Psoas muscle (tissue), 8 donors: ENCODE data around the gene SCAPER. TPM values are rescaled to one million over a fixed set of nuclear protein-coding genes. Genes with fewer than 3 reads are reported as not detected.

ENCODE experiments used
- ATAC-seq, 4 donors: fragments of 200-7000 bp; cut with Tn5 transposase; one replicate each; pipeline ENCODE4 v1.9.1; 2020; ENCODE audit warnings: moderate library complexity in 3 of 4, mild to moderate bottlenecking in 2 of 4
- DNase-seq, 2 donors: peaks; one replicate each; pipeline ENCODE4 v3.0.0-alpha.2; 2020
- H3K27ac ChIP-seq: fragments of 200-600 bp; one replicate; pipeline ENCODE4 v1.8.0; 2022
- H3K27me3 ChIP-seq, 3 donors: fragments of 200-600 bp in 1 of 3; one replicate each; pipeline versions ENCODE4 v1.6.1 to v1.8.0; 2013 to 2022; ENCODE audit warnings: low read length in 2 of 3, mild to moderate bottlenecking in 2 of 3, moderate library complexity in 1 of 3; ENCODE audit not compliant: insufficient read depth in 3 of 3
- H3K36me3 ChIP-seq, 2 donors: fragments of 200-600 bp in 1 of 2; one replicate each; pipeline versions ENCODE4 v1.6.1 to v1.8.0; 2013 to 2022; ENCODE audit warnings: low read depth in 1 of 2, mild to moderate bottlenecking in 1 of 2, moderate library complexity in 1 of 2; ENCODE audit not compliant: insufficient read depth in 1 of 2
- H3K4me1 ChIP-seq: fragments of 200-600 bp; one replicate; pipeline ENCODE4 v1.8.0; 2022
- H3K4me3 ChIP-seq: fragments of 200-600 bp; one replicate; pipeline ENCODE4 v1.8.0; 2022; ENCODE audit warnings: mild to moderate bottlenecking
- H3K9me3 ChIP-seq: fragments of 200-600 bp; one replicate; pipeline ENCODE4 v1.8.0; 2022
- WGBS, 3 donors: extraction: QIAGEN DNeasy Blood & Tissue Kit; methylation state at CpG; one replicate each; pipeline versions ENCODE4 v1.1.6 to v1.1.7; 2013; 5-methylcytosine and 5-hydroxymethylcytosine counted together
- intact Hi-C, 2 donors: fragments of 100-400 bp; cut with DNase I; formaldehyde crosslinking; loops; one replicate each; pipeline versions ENCODE4 v1.11.0 to v1.14.2; 2022
- polyA plus RNA-seq, 3 donors: library from polyadenylated mRNA; stranded (reverse); fragments of 200-250 nt; gene quantifications; one replicate each; pipeline ENCODE4 v1.2.3, GENCODE V29; 2013
- total RNA-seq, 4 donors: library from RNA; stranded (reverse); fragmentation: NEBNext Ultra II Directional in 2 of 4; extraction: Animal tissue kit (Norgen Biotek cat#: 25700) in 2 of 4; gene quantifications; one replicate each; pipeline versions ENCODE4 v1.2.1 to v1.2.4, GENCODE V29; 2021 to 2023
- TF ChIP-seq, protein P1 (sequence below): fragments of 200-600 bp; IDR thresholded peaks from one replicate; pipeline ENCODE4 v1.8.0; 2022; ENCODE audit warnings: antibody characterized with exemption
- donor health status: healthy with polysubstance abuse.
- donor health status: DM: no; HTN: no; CAD: no; lungs with moderate emphysema.
- donor health status: Bipolar disorder and iron deficiency.
- donor health status: healthy.
- donor health status: DM: yes; HTN: yes; CAD: no.
- donor health status: DM: no; HTN: no; CAD: no.
- donor health status: DM: no; HTN: no; CAD: no.
- donor health status: DM: yes; HTN: yes; CAD: no.

Gene SCAPER
- total and polyA plus RNA-seq, 7 donors = 4.1 to 28.7 (median 20.0) TPM

DNA sequence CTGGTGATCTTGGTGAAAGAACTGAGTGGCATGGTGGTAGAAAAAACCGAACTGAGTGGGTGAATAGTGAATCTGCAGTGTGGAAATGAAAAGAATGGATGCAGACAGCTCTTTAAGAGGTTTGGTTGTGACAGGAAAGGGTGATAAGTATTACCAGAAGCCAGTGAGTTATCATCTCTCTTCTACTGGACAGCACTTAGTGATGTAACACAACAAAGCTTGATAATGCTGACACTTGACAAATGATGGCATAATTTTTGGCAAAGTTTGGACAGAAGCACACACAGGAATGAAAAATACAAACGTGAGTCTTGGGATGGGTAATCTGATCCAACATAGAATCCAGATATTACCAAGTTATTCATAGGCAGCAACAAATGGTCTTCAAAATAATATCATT is 456.4 kb downstream of the SCAPER start:
- no peak overlapping the region for H3K27ac ChIP-seq
- DNase-seq (no peak), ATAC-seq (no peak)
- no peaks in the 10 kb centered on the region for H3K9me3 ChIP-seq
- intact Hi-C loops = no loop called here
- TF ChIP-seq, protein P1, sequence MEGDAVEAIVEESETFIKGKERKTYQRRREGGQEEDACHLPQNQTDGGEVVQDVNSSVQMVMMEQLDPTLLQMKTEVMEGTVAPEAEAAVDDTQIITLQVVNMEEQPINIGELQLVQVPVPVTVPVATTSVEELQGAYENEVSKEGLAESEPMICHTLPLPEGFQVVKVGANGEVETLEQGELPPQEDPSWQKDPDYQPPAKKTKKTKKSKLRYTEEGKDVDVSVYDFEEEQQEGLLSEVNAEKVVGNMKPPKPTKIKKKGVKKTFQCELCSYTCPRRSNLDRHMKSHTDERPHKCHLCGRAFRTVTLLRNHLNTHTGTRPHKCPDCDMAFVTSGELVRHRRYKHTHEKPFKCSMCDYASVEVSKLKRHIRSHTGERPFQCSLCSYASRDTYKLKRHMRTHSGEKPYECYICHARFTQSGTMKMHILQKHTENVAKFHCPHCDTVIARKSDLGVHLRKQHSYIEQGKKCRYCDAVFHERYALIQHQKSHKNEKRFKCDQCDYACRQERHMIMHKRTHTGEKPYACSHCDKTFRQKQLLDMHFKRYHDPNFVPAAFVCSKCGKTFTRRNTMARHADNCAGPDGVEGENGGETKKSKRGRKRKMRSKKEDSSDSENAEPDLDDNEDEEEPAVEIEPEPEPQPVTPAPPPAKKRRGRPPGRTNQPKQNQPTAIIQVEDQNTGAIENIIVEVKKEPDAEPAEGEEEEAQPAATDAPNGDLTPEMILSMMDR = no peak
- 60 to 61% (median 61%) methylated on average over 2 of the region's 2 CpGs for WGBS, 3 donors
- no peaks in the 10 kb centered on the region for H3K36me3 ChIP-seq
- no peaks in the 10 kb centered on the region for H3K4me1 ChIP-seq
- H3K27me3 ChIP-seq = no peaks in the 10 kb centered on the region
- H3K4me3 ChIP-seq = no peak overlapping the region

DNA sequence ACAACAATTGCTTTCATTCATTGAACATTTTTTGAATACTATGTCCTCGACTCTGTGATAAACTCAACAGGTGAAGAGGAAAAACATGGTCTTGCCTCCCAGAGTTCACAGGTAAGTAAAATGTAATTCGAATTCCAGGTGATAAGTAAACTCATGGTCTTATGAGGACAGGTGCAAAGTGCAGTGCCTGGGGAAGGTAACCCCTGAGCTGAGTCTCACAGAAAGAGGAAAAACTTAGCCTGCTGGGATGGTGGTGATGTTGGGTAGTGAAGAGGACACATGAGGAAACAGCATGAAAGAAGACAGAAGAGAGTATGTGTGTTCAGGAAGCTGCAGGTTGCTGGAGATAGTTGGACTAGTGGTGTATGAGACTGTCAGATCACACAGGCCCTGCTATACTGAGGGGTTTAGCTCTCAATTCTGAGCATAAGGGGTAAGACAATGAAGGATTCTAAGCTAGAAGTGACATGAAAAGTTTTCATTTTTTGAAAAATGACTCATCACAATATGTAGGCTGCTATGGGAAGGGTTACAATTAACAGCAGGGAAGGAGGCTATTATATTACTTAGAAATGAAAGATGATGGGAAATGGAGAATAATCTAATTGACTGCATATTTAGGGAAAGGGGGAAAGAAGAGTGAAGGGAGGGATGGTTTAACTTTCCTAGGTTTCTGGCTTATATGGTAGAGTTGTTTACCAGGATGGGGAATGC is 457.3 kb downstream of the SCAPER start:
- Histone ChIP-seq H3K36me3 (no peaks in the 10 kb centered on the region), H3K4me3 (no peak overlapping the region), H3K4me1 (no peaks in the 10 kb centered on the region), H3K27ac (no peak overlapping the region), H3K27me3 (no peaks in the 10 kb centered on the region), H3K9me3 (no peaks in the 10 kb centered on the region)
- intact Hi-C loops = no loop called here
- WGBS, 3 donors = 90 to 92% (median 92%) methylated on average over 2 of the region's 2 CpGs
- no peak for DNase-seq
- TF ChIP-seq, protein P1 = no peak
- ATAC-seq = no peak

DNA sequence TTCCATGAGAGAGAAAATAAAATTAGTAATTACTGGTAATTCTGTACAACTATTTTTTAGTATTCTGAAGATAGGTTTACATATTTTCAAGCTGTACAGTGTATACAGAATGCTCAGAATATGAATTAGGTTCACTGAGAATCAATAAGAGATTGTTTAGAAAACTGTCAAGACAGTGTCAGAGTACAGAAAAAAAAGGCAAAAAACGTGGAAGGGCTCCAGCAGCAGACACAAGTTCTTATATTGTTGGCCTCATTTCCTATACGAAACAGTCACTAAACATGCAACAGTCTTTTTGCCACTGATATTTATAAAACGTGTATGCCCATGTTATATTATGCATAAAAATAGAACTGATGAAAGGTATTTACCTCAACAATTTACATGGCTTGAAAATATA is 464.7 kb downstream of the SCAPER start:
- Histone ChIP-seq H3K9me3 (no peaks in the 10 kb centered on the region), H3K4me3 (no peak overlapping the region), H3K36me3 (no peaks in the 10 kb centered on the region), H3K27me3 (no peaks in the 10 kb centered on the region), H3K27ac (no peak overlapping the region), H3K4me1 (no peaks in the 10 kb centered on the region)
- no peak for DNase-seq
- 56 to 69% (median 63%) methylated on average over 3 of the region's 3 CpGs for WGBS, 3 donors
- TF ChIP-seq, protein P1 = no peak
- ATAC-seq = no peak
- intact Hi-C loops = no loop called here

DNA sequence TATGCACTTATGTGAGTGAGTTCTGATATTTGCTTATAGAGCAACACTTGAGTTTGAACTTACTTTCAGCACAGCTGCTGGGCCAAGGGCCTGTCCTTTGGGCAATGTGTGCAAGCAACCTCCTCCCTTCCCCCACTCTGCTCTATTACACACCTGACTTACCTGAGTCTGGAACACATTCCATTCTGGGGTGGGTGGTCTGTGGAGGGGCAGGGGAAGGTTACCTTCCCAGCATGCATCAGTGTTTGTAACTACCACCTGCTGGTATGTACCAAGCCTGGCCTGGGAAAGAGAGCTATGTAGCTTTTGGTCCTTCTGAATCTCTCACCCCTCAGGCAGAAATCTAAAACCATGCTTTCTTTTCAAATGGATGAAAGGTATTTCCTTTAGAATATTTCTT is 465.6 kb downstream of the SCAPER start:
- ATAC-seq (no peak), DNase-seq (no peak)
- no peaks in the 10 kb centered on the region for H3K9me3 ChIP-seq
- intact Hi-C loops = no loop called here
- no peaks in the 10 kb centered on the region for H3K4me1 ChIP-seq
- H3K36me3 ChIP-seq = no peaks in the 10 kb centered on the region
- H3K27ac ChIP-seq = no peak overlapping the region
- H3K27me3 ChIP-seq = no peaks in the 10 kb centered on the region
- TF ChIP-seq, protein P1 = no peak
- H3K4me3 ChIP-seq = no peak overlapping the region
